H9 (cell line): ENCODE data around the gene ETV5. TPM values are rescaled to one million over a fixed set of nuclear protein-coding genes. Genes with fewer than 3 reads are reported as not detected.
A peak's percentile ranks its signal among the peaks of the same experiment; 100 is the strongest.

Experiments used
- DNase-seq: peaks from one replicate; pipeline ENCODE4 v3.0.0-alpha.2; 2017
- H2AFZ ChIP-seq: one replicate; pipeline ENCODE4 v1.6.1; 2013; ENCODE audit warnings: mild to moderate bottlenecking, low read length, control low read depth, moderate library complexity
- H2AK5ac ChIP-seq: 2 replicates; pipeline ENCODE4 v1.6.1; 2013; ENCODE audit warnings: low read length, control low read depth, mixed read lengths; ENCODE audit not compliant: insufficient read length
- H2BK120ac ChIP-seq: one replicate; pipeline ENCODE4 v1.6.1; 2013; ENCODE audit warnings: low read depth, mild to moderate bottlenecking, low read length, control low read depth, inconsistent platforms; ENCODE audit not compliant: poor library complexity, severe bottlenecking
- H2BK12ac ChIP-seq: 2 replicates; pipeline ENCODE4 v1.6.1; 2013; ENCODE audit warnings: low read length, control low read depth, mixed read lengths, low read depth; ENCODE audit not compliant: insufficient read length
- H2BK15ac ChIP-seq: 2 replicates; pipeline ENCODE4 v1.6.1; 2013; ENCODE audit warnings: low read depth, low read length, control low read depth
- H2BK20ac ChIP-seq: one replicate; pipeline ENCODE4 v1.6.1; 2013; ENCODE audit warnings: low read depth, mild to moderate bottlenecking, low read length, control low read depth, inconsistent platforms; ENCODE audit not compliant: poor library complexity, severe bottlenecking
- H2BK5ac ChIP-seq: 2 replicates; pipeline ENCODE4 v1.6.1; 2013; ENCODE audit warnings: low read length, control low read depth, mixed read lengths; ENCODE audit not compliant: insufficient read length
- H3K14ac ChIP-seq: 2 replicates; pipeline ENCODE4 v1.6.1; 2013; ENCODE audit warnings: low read length, control low read depth; ENCODE audit not compliant: insufficient read depth
- H3K18ac ChIP-seq: 2 replicates; pipeline ENCODE4 v1.6.1; 2013; ENCODE audit warnings: low read depth, mild to moderate bottlenecking, mixed read lengths, low read length, control low read depth; ENCODE audit not compliant: insufficient read length
- H3K23ac ChIP-seq: 2 replicates; pipeline ENCODE4 v1.6.1; 2013; ENCODE audit warnings: low read length, control low read depth, mixed read lengths, low read depth; ENCODE audit not compliant: insufficient read length
- H3K23me2 ChIP-seq: 2 replicates; pipeline ENCODE4 v1.6.1; 2013; ENCODE audit warnings: low read depth, mild to moderate bottlenecking, mixed read lengths, low read length, control low read depth; ENCODE audit not compliant: insufficient read length, poor library complexity, severe bottlenecking
- H3K27ac ChIP-seq: 2 replicates; pipeline ENCODE4 v1.5.1; 2013; ENCODE audit warnings: low read length, control low read depth, mixed read lengths, low read depth; ENCODE audit not compliant: insufficient read length
- H3K27me3 ChIP-seq: 2 replicates; pipeline ENCODE4 v1.6.1; 2013; ENCODE audit warnings: low read length, control low read depth, inconsistent platforms; ENCODE audit not compliant: insufficient read depth
- H3K4ac ChIP-seq: 2 replicates; pipeline ENCODE4 v1.6.1; 2013; ENCODE audit warnings: low read depth, mild to moderate bottlenecking, control low read depth, inconsistent platforms, low read length, moderate library complexity
- H3K4me1 ChIP-seq: 2 replicates; pipeline ENCODE4 v1.6.1; 2013; ENCODE audit warnings: low read length, control low read depth, inconsistent platforms; ENCODE audit not compliant: insufficient read depth
- H3K4me2 ChIP-seq: 2 replicates; pipeline ENCODE4 v1.6.1; 2013; ENCODE audit warnings: low read length, control low read depth, mixed read lengths; ENCODE audit not compliant: insufficient read length, insufficient read depth
- H3K56ac ChIP-seq: 2 replicates; pipeline ENCODE4 v1.6.1; 2013; ENCODE audit warnings: low read depth, mild to moderate bottlenecking, mixed read lengths, low read length, control low read depth; ENCODE audit not compliant: insufficient read length
- H3K79me1 ChIP-seq: 2 replicates; pipeline ENCODE4 v1.6.1; 2013; ENCODE audit warnings: low read depth, mild to moderate bottlenecking, moderate library complexity, low read length, control low read depth, inconsistent platforms; ENCODE audit not compliant: insufficient read depth, poor library complexity, severe bottlenecking
- H3K79me2 ChIP-seq: 2 replicates; pipeline ENCODE4 v1.6.1; 2013; ENCODE audit warnings: low read length, control low read depth, inconsistent platforms; ENCODE audit not compliant: insufficient read depth
- H3K9ac ChIP-seq: 2 replicates; pipeline ENCODE4 v1.6.1; 2013; ENCODE audit warnings: low read length, control low read depth, mixed read lengths; ENCODE audit not compliant: insufficient read length; ENCODE audit errors: extremely low read depth
- H3K9me3 ChIP-seq: one replicate; pipeline ENCODE4 v1.6.1; 2013; ENCODE audit warnings: low read depth, low read length, inconsistent platforms; ENCODE audit not compliant: control insufficient read depth
- H3T11ph ChIP-seq: one replicate; pipeline ENCODE4 v1.6.1; 2013; ENCODE audit warnings: mild to moderate bottlenecking, low read length, control low read depth, inconsistent platforms
- H4K20me1 ChIP-seq: one replicate; pipeline ENCODE4 v1.6.1; 2013; ENCODE audit not compliant: control insufficient read depth, insufficient read length, insufficient read depth
- H4K5ac ChIP-seq: 2 replicates; pipeline ENCODE4 v1.6.1; 2013; ENCODE audit warnings: low read depth, mild to moderate bottlenecking, mixed read lengths, low read length, control low read depth; ENCODE audit not compliant: insufficient read length
- H4K8ac ChIP-seq: replicated peaks from 2 replicates; pipeline ENCODE4 v1.6.1; 2013; ENCODE audit warnings: low read length, control low read depth, mixed read lengths, low read depth; ENCODE audit not compliant: insufficient read length
- H4K91ac ChIP-seq: 2 replicates; pipeline ENCODE4 v1.6.1; 2013; ENCODE audit warnings: low read depth, mild to moderate bottlenecking, moderate library complexity, mixed read lengths, low read length, control low read depth; ENCODE audit not compliant: insufficient read length
- H3K27ac Mint-ChIP-seq, 3 experiments: 2 replicates in 2 of 3; 3 replicates in 1 of 3; pipeline ENCODE4 v1.8.0; 2020 to 2021; ENCODE audit warnings: mixed read lengths in 3 of 3, mild to moderate bottlenecking in 1 of 3, moderate library complexity in 1 of 3
- H3K27me3 Mint-ChIP-seq: 2 replicates; pipeline ENCODE4 v1.8.0; 2021; ENCODE audit warnings: low read depth, mild to moderate bottlenecking, moderate library complexity, mixed read lengths
- H3K36me3 Mint-ChIP-seq, 3 experiments: 2 replicates in 2 of 3; 3 replicates in 1 of 3; pipeline ENCODE4 v1.8.0; 2020 to 2021; ENCODE audit warnings: low read depth in 3 of 3, mixed read lengths in 3 of 3; ENCODE audit not compliant: insufficient read depth in 1 of 3
- H3K4me1 Mint-ChIP-seq, 2 experiments: 2 replicates each; pipeline ENCODE4 v1.8.0; 2020; ENCODE audit warnings: mixed read lengths in 2 of 2
- H3K4me3 Mint-ChIP-seq, 2 experiments: 2 replicates in 1 of 2; 3 replicates in 1 of 2; pipeline ENCODE4 v1.8.0; 2020 to 2021; ENCODE audit warnings: mild to moderate bottlenecking in 2 of 2, mixed read lengths in 2 of 2, moderate library complexity in 1 of 2
- H3K9me3 Mint-ChIP-seq, 2 experiments: 2 replicates in 1 of 2; 3 replicates in 1 of 2; pipeline ENCODE4 v1.8.0; 2020; ENCODE audit warnings: mild to moderate bottlenecking in 2 of 2, mixed read lengths in 2 of 2, moderate library complexity in 1 of 2
- CTCF ChIP-seq: fragments of 200-600 bp; sonication (generic); conservative IDR thresholded peaks from 3 replicates; pipeline ENCODE4 v1.8.0; 2021; ENCODE audit warnings: antibody characterized with exemption, mild to moderate bottlenecking
- WGBS: extraction: QIAGEN DNeasy Blood & Tissue Kit; methylation state at CpG from one replicate; pipeline ENCODE4 v1.1.7; 2013; ENCODE audit warnings: missing lambda C conversion rate, low lambda C conversion rate, mixed read lengths; ENCODE audit not compliant: insufficient read length; ENCODE audit errors: extremely low coverage; 5-methylcytosine and 5-hydroxymethylcytosine counted together
- total RNA-seq: library from RNA; stranded (reverse); gene quantifications from 2 replicates; pipeline ENCODE4 v1.2.1, GENCODE V29; 2021

Gene ETV5
- total RNA-seq, 1 experiment from 2014 or later, result 7.7 TPM

DNA sequence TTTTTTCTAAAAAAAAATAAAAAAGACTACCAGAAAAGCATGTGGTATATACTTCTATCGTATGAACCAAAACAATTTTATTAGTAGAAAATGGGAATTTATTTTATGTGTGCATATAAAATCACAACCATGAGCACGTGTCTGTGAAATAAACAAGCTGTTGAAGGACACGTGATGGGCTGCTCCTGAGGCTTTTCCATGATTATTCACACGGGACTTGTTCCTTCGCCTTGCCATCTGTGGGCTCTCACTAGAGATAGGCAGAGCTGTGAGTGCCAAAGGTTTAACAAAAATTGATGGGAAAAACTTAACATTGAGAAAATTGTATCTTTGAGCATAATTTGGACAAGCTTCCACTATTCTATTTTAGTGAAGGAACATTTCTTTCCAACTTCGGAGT is 12.4 kb upstream of the ETV5 start:
- TF ChIP-seq CTCF, result no peak
- H3K14ac ChIP-seq, result no peak overlapping the region
- H4K91ac ChIP-seq, result no peak overlapping the region
- H3K18ac ChIP-seq, result no peak overlapping the region
- no peak overlapping the region for H2AK5ac ChIP-seq
- no peaks in the 10 kb centered on the region; a peak in 1 of 7 replicates for H3K36me3 Mint-ChIP-seq
- DNase-seq, result no peak
- H3K23me2 ChIP-seq, result no peaks in the 10 kb centered on the region
- no peak overlapping the region for H3K23ac ChIP-seq
- no peaks in the 10 kb centered on the region for H3K27me3 ChIP-seq
- H3K9me3 ChIP-seq, result no peaks in the 10 kb centered on the region
- peak overlapping the region in 1 of 2 experiments; percentile 10; a peak in 1 of 5 replicates for H3K4me3 Mint-ChIP-seq
- no peaks in the 10 kb centered on the region for H3K79me2 ChIP-seq
- H3K9me3 Mint-ChIP-seq, result no peaks in the 10 kb centered on the region
- no peak overlapping the region for H3K4ac ChIP-seq
- H3K27me3 Mint-ChIP-seq, result peaks cover 68% of the 10 kb centered on the region
- H3K4me2 ChIP-seq, result no peak overlapping the region
- H3K4me1 Mint-ChIP-seq, result peaks cover 30 to 43% of the 10 kb centered on the region in 2 experiments
- no peaks in the 10 kb centered on the region for H3K79me1 ChIP-seq
- H4K20me1 ChIP-seq, result no peaks in the 10 kb centered on the region
- no CpG with 5 or more reads among the region's 6 CpGs for WGBS
- H3K27ac ChIP-seq, result no peak overlapping the region
- no peak overlapping the region for H2BK12ac ChIP-seq
- H2BK5ac ChIP-seq, result no peak overlapping the region
- no peak overlapping the region for H3T11ph ChIP-seq
- no peak overlapping the region for H2BK120ac ChIP-seq
- H4K8ac ChIP-seq, result no peak overlapping the region
- H3K4me1 ChIP-seq, result peaks cover 10% of the 10 kb centered on the region; the same call in 1 of the 2 replicates
- H2AFZ ChIP-seq, result no peak overlapping the region
- H3K56ac ChIP-seq, result no peak overlapping the region
- H3K9ac ChIP-seq, result no peak overlapping the region
- no peak overlapping the region for H2BK20ac ChIP-seq
- peak overlapping the region in 1 of 3 experiments; percentile 97; a peak in 1 of 7 replicates for H3K27ac Mint-ChIP-seq
- H2BK15ac ChIP-seq, result no peak overlapping the region
- H4K5ac ChIP-seq, result no peak overlapping the region
